ENCODE data around the gene SRGAP3.

SRGAP3 gene

DNA sequence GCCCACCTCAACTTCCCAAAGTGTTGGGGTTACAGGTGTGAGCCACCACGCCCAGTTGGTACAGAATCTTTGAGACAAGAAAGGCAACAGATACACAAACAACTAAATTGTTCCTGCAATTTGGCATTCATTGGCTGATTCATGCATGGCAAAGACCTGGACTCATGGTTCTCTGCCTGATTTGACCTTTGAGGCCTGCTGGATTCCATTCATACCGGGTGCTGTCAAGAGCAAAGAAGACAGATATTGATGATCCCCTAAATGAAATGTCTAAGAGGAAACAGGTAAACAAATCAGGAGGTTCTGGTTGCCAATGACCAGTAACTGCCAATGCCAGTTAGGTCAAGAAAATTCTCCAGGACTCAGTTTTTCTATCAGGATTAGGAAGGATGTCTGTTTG lies 242.2 kb downstream of the SRGAP3 start:
- DNase-seq, result no peak

DNA sequence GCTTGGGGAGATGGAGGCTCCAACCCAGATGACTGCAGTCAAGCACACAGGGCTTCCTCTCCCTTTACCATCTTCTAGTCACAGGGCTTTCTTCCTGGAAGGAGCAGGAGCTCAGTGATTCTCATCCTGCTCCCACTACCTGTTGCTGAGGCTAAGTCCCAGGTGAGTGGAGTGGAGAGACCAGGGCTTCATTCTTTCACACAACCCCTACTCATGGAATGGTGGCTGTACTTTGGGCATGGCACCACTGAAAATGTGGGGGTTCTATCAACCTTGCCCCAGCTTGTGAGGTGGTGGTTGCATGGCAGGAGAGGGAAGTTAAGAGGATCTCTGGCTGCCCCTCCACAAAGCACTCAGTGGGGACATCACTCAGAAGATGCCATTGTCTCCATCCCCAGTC lies 249.4 kb downstream of the SRGAP3 start:
- DNase-seq, result no peak

- DNase-seq, result no peak
These were observed 252.3 kb downstream of the SRGAP3 start for GRCh38 chr3:8997151-8997550.

DNA sequence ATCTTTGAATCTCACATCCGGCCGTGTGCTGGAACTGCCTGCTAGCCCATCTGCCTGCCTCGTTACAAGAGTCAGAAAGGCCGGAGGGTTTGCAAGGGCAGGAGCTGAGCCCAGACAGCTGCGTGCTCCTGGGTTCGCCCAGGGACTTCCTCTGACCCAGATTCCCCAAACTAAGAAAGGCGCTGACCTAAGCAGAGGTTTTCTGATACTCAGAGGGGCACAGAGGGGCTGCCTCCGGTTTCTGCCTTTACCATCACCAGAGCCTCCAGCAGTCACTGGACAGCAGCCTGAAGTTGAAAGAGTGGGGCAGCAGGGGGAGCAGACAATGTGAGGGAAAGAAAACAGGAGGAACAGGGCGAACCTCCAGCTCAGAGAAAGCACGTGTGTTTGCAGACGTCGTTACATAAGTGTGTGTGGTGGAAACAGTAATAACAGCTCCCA lies 252.7 kb downstream of the SRGAP3 start:
- DNase-seq, result no peak

GRCh38 chr3:8996216-8996615 lies 253.2 kb downstream of the SRGAP3 start:
- DNase-seq, result no peak

GRCh38 chr3:8994226-8994625 lies 255.2 kb downstream of the SRGAP3 start:
- DNase-seq, result no peak

- DNase-seq, result no peak
These were observed 256.1 kb downstream of the SRGAP3 start for GRCh38 chr3:8993331-8993730.

DNA sequence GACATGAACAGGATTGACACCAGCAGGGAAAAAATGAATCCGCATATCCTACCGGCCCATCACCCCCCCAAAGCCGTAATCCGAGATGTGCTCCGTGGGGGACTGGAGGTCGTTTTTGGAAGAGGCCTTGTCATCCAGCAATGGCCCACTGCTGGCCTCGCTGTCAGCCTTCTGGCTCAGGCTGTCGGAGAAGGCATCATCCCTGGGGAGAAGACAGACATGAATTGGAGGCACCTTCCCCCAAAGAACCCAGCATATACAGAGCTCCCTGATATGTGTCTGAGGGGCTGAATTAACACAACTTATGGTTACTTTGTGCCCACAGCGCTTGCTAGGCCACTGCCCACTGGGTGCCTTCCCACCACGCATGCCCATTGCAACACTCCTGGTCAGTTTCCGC lies 256.6 kb downstream of the SRGAP3 start:
- no peak for DNase-seq

DNA sequence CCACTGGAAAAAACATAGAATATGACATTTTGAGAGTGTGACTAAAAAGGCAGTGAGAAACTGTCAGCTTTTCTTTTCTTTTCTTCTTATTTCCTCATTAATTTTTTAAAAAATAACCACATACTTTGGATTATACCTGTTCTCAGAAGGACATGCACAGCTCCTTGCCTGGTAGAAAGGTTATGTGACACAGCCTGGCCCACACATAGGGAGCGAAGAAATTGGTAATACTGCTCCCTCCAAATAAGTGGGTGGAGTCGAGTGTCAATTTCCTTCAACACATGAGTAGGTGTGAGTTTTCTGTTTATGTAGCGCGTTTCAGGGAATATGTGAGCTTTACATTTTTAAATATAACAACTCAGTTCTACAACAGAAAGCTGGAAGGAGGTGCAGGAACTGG lies 257.2 kb downstream of the SRGAP3 start:
- no peak for DNase-seq

DNA sequence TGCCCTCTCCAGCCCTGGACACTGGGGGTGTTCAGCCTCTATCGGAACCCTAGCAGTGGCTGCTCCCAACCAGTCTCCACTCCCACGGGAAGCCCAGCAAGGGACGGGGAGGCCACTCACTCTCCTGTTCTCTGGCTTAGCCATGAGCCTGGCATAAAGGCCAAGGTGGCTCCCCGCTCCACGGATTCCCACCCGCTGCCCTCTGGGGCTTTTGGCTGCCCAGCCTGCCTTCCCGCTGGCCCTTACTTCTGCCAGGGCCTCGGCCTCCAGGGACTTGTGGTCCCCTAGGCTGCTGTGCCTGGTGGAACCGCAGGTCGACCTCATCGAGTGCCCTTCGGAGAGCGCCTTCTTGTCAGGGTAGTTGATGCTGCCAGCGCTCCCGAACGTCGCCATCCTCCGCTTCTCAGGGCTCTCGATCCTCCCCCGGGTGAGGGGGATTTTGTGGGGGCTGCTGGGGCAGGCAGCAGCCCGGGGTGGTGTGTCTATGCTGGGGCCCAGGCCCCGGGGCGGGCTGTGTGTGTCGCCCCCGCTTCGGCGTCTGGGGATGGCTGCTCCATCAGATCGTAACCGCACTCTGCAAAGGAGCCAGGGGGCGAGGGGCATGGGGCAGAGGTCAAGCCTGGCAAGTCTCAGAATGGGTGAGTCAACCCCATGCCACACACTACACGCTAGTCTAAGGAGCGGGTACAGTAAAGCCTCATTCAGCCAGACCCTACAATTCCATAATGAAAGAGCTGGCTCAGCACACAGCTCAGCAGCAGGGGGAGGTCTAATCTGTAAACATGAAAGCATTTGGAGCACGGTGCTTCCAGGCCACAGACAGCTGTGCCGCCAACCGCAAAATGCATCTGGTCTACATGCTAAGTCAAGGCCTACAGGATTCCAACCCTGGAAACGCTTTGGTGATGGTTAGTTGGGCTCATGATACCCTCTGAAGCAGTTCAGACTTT lies 258.9 kb downstream of the SRGAP3 start:
- DNase-seq, result no peak

DNA sequence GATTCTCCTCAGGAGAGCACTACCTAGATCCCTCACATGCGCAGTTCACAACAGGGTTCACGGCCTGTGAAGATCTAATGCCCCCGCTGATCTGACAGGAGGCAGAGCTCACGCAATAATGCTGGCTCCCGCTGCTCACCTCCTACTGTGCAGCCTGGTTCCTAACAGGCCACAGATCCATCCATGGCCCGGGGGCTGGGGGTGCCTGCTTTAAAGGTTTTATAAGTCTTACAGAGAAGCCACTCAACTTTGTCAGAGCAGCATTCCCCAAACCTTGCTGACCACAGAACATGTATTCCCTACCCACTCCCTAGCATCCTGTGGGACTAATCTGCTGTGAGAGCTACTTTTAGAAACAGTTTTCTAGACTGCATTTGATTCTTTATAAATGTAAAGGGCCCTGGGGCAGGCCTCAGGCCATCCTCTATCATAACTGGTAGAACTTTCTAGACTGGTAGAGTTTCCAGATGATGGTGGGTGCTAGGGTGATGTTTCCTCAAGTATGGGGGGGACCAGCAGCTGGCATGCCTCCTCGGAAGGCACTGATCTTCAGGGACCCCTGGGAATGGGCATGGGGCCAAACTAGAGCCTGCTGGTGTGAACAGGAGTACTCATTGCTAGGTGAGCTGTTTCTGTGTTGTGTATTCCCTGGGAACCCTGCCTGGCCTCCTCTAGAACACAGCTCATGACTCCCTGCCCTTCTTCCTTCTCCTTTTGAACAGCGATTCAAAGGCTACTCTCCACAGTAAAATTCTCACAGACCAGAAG lies 260.5 kb downstream of the SRGAP3 start:
- no peak for DNase-seq

DNA sequence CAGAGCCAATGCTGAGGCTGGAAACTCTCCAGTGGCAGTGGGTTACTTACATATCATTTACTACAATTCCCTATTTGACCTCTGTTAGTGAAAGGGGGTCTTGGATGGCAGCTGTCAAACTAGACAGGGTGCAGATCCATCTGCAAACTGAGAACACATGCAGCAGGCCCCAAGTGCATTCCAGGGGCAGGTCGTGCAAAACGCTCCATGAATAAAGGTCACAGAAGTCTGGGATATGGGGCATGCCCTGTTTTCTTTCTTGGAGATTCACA lies 261.1 kb downstream of the SRGAP3 start:
- no peak for DNase-seq

- peak; percentile 5 for DNase-seq
These were observed 261.6 kb downstream of the SRGAP3 start for GRCh38 chr3:8987645-8988383.

DNA sequence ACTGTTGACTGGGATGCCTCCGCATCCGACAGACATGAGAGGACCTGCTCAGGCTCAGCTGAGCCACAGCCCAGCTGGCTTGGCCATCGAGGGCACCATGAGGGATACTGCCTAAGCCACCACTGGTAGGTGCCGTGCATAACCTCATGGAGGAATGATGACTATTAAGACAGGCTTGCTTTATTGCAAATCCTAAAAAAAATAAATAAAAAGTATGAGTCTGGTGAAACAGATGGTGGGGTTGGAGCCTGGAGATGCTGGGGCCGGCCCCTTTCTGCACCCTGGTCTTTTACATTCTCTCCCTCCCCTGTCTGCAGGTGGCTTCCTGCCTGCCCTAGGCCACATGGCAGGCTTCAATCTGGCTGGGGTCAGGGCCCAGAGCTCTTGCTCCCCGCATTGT lies 262.2 kb downstream of the SRGAP3 start:
- no peak for DNase-seq

- no peak for DNase-seq
These were observed 262.7 kb downstream of the SRGAP3 start for GRCh38 chr3:8986741-8987140.

GRCh38 chr3:8985876-8986275 lies 263.6 kb downstream of the SRGAP3 start:
- no peak for DNase-seq

DNA sequence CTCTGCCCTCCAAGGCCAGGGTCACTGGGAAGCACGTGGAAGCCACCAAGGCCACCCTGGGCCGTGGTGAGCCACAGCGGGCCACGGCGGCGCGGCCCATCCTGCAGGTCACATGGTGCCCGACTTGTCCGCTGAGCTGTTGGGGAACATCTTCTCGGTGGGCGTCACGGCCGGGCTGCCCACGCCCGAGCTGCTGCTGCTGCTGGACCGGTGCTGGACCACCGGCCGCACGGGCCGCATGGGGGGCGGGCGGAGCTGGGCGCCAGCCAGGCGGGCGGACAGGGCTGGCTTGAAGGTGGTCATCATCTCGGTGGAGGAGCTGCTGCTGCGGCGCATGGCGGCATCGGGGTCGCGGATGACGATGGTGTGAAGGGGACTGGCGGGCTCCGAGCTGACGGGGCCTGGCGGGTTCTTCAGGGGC lies 264.0 kb downstream of the SRGAP3 start:
- DNase-seq, result no peak

GRCh38 chr3:8984526-8984925 lies 264.9 kb downstream of the SRGAP3 start:
- DNase-seq, result no peak

DNA sequence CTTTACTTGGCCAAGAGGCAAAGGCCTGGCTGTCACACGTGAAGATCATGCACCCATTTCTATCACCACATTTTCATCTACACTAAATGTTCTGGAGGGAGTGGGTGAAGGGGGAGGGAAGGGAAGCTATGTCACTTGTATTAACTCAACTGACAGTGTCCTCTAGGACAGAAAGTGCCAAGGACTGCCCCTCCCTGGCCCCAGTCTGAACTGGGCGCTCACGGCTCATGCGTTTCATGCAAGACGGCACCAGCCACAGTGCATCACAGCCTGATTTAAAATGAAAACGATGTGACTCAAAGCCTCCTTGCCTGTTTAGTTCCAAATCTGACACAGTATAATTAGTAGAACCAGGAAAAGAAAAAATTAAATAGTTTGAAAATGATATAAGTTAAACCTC lies 265.4 kb downstream of the SRGAP3 start:
- no peak for DNase-seq

DNA sequence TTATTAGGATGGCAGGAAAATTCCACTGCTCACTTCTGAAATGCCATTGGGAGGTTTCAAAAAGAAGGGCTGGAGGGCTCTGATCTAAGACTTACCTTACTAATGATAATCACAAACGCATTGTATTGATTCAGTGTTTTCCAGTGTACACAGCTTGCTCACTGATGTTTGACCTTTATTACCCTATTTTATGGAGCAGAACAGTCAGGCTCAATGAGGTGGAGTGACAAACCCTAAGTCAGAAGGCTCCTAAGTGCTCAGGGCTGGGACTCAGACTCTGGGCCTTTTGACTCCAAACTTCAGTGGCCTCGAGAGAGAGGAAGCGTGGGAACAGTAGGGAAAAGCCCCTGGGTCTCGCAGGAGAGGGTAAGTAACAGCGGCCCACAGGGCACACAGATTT lies 265.9 kb downstream of the SRGAP3 start:
- DNase-seq, result no peak

- DNase-seq, result no peak
These were observed 266.4 kb downstream of the SRGAP3 start for GRCh38 chr3:8983026-8983425.

- DNase-seq, result peak; percentile 21
These were observed 266.9 kb downstream of the SRGAP3 start for GRCh38 chr3:8982509-8982908.

- no peak for DNase-seq
These were observed 267.7 kb downstream of the SRGAP3 start for GRCh38 chr3:8981700-8982099.

DNA sequence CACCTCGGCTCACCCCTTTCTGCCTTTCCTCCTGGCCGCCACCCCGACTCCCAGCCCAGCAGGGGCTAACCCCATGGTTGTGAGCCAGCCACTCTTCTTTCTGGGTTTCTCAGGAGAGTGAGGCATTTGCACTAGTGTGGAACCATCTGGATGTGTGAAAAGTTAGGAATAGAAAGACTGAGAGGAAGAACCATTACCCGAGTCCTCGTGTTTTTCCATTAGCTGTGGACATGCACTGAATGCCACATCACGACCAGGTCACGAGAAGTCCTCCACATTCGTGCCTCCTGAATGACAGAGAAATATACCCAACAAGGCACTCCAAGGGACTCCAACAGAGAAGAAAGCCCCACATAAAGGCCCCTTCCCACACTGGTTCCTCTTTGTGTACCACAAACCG lies 268.1 kb downstream of the SRGAP3 start:
- DNase-seq, result no peak
